DND-41 (cell line): ENCODE results near the gene RAPGEF5.
A peak's percentile ranks its signal among the peaks of the same experiment; 100 is the strongest.

Experiments
- ATAC-seq: fragments of 200-7000 bp; cut with Tn5 transposase; 3 replicates; pipeline ENCODE4 v1.9.1; 2021; ENCODE audit warnings: low read depth; ENCODE audit not compliant: insufficient read depth
- DNase-seq: peaks from one replicate; pipeline ENCODE4 v3.0.0-alpha.2; 2020
- H2AFZ ChIP-seq: 2 replicates; pipeline ENCODE4 v1.6.0; 2012; ENCODE audit warnings: low read depth, low read length
- H3K27ac ChIP-seq: 2 replicates; pipeline ENCODE4 v1.5.1; 2012; ENCODE audit warnings: low read length, inconsistent platforms
- H3K27me3 ChIP-seq: fragments of 200-600 bp; sonication (generic); 2 replicates; pipeline ENCODE4 v1.6.0; 2012; ENCODE audit warnings: low read length, mild to moderate bottlenecking, inconsistent platforms; ENCODE audit not compliant: insufficient read depth, poor library complexity
- H3K36me3 ChIP-seq: 2 replicates; pipeline ENCODE4 v1.5.1; 2012; ENCODE audit warnings: low read length, inconsistent platforms; ENCODE audit not compliant: insufficient read depth
- H3K4me1 ChIP-seq: 2 replicates; pipeline ENCODE4 v1.5.1; 2012; ENCODE audit warnings: mild to moderate bottlenecking, low read length; ENCODE audit not compliant: insufficient read depth
- H3K4me2 ChIP-seq: 2 replicates; pipeline ENCODE4 v1.6.0; 2012; ENCODE audit warnings: mild to moderate bottlenecking, moderate library complexity, low read length, inconsistent platforms; ENCODE audit not compliant: insufficient read depth
- H3K4me3 ChIP-seq, 2 experiments: fragments of 200-600 bp in 1 of 2; shearing (Covaris generic) in 1 of 2; 2 replicates each; pipeline ENCODE4 v1.5.1; 2012 to 2016; ENCODE audit warnings: inconsistent platforms in 2 of 2, low read length in 2 of 2, mild to moderate bottlenecking in 2 of 2, low read depth in 1 of 2, moderate library complexity in 1 of 2
- H3K79me2 ChIP-seq: 2 replicates; pipeline ENCODE4 v1.6.0; 2012; ENCODE audit warnings: low read length, inconsistent platforms; ENCODE audit not compliant: insufficient read depth
- H3K9ac ChIP-seq: 2 replicates; pipeline ENCODE4 v1.6.0; 2012; ENCODE audit warnings: low read depth, mild to moderate bottlenecking, inconsistent platforms, low read length, moderate library complexity
- H3K9me3 ChIP-seq: 2 replicates; pipeline ENCODE4 v1.5.1; 2012; ENCODE audit warnings: low read length, moderate library complexity, mild to moderate bottlenecking, inconsistent platforms; ENCODE audit not compliant: insufficient read depth, severe bottlenecking
- H4K20me1 ChIP-seq: 2 replicates; pipeline ENCODE4 v1.6.0; 2012; ENCODE audit warnings: low read length; ENCODE audit not compliant: insufficient read depth
- EZH2 ChIP-seq: IDR thresholded peaks from 3 replicates; pipeline ENCODE4 v1.6.1; 2012; ENCODE audit warnings: borderline replicate concordance, low read depth, mild to moderate bottlenecking, moderate library complexity, low read length, inconsistent platforms; ENCODE audit not compliant: severe bottlenecking
- TF ChIP-seq, protein P1 (sequence below): IDR thresholded peaks from 2 replicates; pipeline ENCODE4 v1.5.1; 2012; ENCODE audit warnings: borderline replicate concordance, low read length, moderate library complexity, mild to moderate bottlenecking; ENCODE audit not compliant: poor library complexity, severe bottlenecking; ENCODE audit errors: extremely low read depth

The RAPGEF5 gene

DNA sequence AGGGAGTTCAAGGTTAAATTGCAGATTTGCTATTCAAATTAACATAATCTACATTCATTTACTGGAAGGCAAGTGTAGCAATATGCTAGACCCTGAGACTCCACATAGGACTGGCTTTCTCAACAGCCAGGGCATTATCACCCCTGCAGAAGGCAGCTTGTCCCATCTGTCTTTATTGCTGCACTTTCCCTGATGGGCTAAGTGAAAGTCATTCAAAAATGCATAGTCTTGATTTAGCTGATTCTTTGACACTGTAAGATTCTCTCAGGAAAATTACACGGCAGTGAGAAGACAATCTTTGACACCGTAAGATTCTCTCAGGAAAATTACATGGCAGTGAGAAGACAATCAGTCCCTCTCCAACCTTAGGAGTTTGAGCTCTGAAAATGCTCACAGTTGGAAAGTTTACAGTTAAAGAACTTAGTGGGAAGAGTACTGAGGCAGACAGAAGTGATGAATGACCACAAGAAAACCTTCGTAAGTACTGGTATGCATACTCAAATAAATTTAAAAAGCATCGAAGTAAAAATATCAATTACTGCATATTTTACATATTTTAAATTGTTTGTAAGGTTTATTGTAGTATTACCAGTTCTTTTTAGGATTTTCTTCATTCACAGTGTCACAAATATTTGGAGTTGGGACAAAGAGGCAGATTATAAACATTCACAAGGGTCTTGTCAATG is 88.9 kb downstream of the RAPGEF5 start:
- H3K27ac ChIP-seq = peak overlapping the region; percentile 43
- ATAC-seq (no peak), DNase-seq (no peak)
- peaks cover 19% of the 10 kb centered on the region for H3K4me1 ChIP-seq
- H4K20me1 ChIP-seq = no peaks in the 10 kb centered on the region
- no peaks in the 10 kb centered on the region for H3K9me3 ChIP-seq
- no peak overlapping the region for H3K9ac ChIP-seq
- no peaks in the 10 kb centered on the region for H3K27me3 ChIP-seq
- no peak overlapping the region for H3K4me2 ChIP-seq
- TF ChIP-seq, protein P1, sequence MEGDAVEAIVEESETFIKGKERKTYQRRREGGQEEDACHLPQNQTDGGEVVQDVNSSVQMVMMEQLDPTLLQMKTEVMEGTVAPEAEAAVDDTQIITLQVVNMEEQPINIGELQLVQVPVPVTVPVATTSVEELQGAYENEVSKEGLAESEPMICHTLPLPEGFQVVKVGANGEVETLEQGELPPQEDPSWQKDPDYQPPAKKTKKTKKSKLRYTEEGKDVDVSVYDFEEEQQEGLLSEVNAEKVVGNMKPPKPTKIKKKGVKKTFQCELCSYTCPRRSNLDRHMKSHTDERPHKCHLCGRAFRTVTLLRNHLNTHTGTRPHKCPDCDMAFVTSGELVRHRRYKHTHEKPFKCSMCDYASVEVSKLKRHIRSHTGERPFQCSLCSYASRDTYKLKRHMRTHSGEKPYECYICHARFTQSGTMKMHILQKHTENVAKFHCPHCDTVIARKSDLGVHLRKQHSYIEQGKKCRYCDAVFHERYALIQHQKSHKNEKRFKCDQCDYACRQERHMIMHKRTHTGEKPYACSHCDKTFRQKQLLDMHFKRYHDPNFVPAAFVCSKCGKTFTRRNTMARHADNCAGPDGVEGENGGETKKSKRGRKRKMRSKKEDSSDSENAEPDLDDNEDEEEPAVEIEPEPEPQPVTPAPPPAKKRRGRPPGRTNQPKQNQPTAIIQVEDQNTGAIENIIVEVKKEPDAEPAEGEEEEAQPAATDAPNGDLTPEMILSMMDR = no peak
- no peak for TF ChIP-seq EZH2
- peaks cover 15% of the 10 kb centered on the region for H3K79me2 ChIP-seq
- no peak overlapping the region for H2AFZ ChIP-seq
- H3K4me3 ChIP-seq = no peak overlapping the region
- H3K36me3 ChIP-seq = peaks cover 44% of the 10 kb centered on the region; the same call in 1 of the 2 replicates

DNA sequence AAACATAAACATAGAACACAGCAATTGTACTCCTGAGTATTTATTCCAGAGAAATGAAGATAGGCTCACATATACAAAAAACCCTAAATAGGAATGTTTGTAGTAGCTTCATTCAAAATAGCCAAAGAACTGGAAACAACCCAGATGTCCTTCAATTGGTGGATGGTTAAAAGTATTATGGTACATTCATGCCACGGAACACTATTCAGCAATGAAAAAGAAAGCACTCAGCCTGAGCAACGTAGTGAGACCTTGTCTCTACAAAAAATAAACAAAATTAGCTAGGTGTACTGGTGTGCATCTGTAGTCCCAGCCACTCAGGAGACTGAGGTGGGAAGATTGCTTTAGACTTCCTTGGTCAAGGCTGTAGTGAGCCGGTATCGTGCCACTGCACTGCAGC is 94.4 kb downstream of the RAPGEF5 start:
- ATAC-seq (no peak), DNase-seq (no peak)
- Histone ChIP-seq H3K9me3 (no peaks in the 10 kb centered on the region), H4K20me1 (no peaks in the 10 kb centered on the region), H3K4me1 (no peaks in the 10 kb centered on the region), H3K4me2 (no peak overlapping the region), H2AFZ (no peak overlapping the region), H3K27ac (no peak overlapping the region), H3K9ac (no peak overlapping the region), H3K27me3 (no peaks in the 10 kb centered on the region), H3K79me2 (peaks cover 12% of the 10 kb centered on the region; the same call in 1 of the 2 replicates), H3K4me3 (no peak overlapping the region), H3K36me3 (peaks cover 61% of the 10 kb centered on the region)
- TF ChIP-seq, protein P1 = no peak
- TF ChIP-seq EZH2 = no peak

DNA sequence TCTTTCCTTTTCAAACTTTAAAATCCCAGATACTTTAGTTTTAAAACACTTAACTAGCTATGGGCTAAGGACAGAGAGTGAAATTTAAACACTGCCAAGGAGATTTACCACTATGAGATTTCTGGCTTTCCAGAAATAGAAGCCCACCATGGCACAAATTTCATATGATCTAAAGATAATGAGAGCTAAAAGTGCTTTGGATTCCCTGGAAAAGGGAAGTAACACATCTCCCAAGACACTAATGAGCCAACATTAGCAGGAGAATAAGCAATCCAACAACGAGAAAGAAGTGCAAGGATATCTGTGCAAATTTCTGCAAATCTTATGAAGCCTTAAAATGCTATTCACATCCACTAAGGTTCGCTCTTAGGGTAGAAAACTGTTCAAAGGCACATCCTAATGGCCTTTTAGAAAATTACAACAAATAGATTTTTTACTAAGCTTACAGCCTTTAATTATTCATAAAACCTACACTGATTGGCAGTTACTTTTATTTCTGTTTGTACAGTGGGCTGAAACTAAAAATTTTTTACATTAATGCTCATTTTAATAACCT is 100.3 kb downstream of the RAPGEF5 start:
- H3K27me3 ChIP-seq = no peaks in the 10 kb centered on the region
- peaks cover 6% of the 10 kb centered on the region for H3K4me1 ChIP-seq
- peaks cover 48% of the 10 kb centered on the region for H3K36me3 ChIP-seq
- no peak overlapping the region for H3K4me2 ChIP-seq
- H4K20me1 ChIP-seq = no peaks in the 10 kb centered on the region
- H3K27ac ChIP-seq = peak overlapping the region; percentile 35
- DNase-seq (no peak), ATAC-seq (no peak)
- no peaks in the 10 kb centered on the region for H3K9me3 ChIP-seq
- no peak overlapping the region for H2AFZ ChIP-seq
- H3K9ac ChIP-seq = no peak overlapping the region
- peaks cover 7% of the 10 kb centered on the region; the same call in 1 of the 2 replicates for H3K79me2 ChIP-seq
- TF ChIP-seq, protein P1 = peak; percentile 6
- TF ChIP-seq EZH2 = no peak
- H3K4me3 ChIP-seq = no peak overlapping the region
